Lung microvascular endothelial cell (primary cell): ENCODE data around the gene NPEPL1. TPM values are rescaled to one million over a fixed set of nuclear protein-coding genes. Genes with fewer than 3 reads are reported as not detected.
"Not testable (repeated sequence)": the region's sequence is repeated elsewhere in the genome, so short reads cannot be mapped to it uniquely, and the experiment has no call there.

Source experiments
- DNase-seq, 2 donors: peaks; one replicate each; pipeline versions ENCODE4 v3.0.0 to v3.0.0-alpha.2; 2010; ENCODE audit warnings: low read depth in 2 of 2
- total RNA-seq: library from RNA; depleted of rRNA; stranded (reverse); fragments of >200 nt; gene quantifications from 2 replicates; pipeline ENCODE4 v1.2.1, GENCODE V29; 2014

The NPEPL1 gene
- 17.9 and 19.2 TPM in 2 replicates for total RNA-seq

DNA sequence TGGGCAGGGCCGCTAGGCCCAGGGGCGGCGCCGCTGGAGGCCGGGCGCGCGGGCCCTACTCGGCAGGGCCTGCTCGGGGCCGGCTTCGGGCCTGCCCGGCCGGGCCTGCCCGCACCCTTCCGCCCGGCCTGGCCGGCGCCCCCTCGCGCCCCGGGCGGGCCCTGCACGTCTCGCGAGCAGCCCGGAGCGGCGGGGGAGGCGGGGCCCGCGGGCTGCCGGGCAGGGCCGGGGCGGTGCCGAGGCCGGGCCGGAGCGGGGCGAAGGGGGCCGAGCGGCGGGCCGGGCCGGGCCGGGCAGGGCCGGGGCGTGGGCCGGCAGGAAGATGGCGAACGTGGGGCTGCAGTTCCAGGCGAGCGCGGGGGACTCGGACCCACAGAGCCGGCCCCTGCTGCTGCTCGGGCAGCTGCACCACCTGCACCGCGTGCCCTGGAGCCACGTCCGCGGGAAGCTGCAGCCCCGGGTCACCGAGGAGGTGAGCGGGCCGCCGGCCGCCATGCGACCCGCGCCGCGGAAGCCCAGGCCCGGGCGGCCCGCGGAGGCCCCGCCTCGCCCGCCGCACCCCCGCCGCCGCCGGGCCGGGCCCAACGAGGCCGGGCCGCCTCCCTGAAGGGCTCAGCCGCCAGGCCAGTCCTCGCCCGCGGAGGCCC is at the start of gene NPEPL1:
Gene NPEPL1 (plus strand): TSS at position 222 of the 647 bp plus-strand sequence. CDS start 101 bp downstream, at position 323.
- peak; percentile 81 to 86 for DNase-seq

DNA sequence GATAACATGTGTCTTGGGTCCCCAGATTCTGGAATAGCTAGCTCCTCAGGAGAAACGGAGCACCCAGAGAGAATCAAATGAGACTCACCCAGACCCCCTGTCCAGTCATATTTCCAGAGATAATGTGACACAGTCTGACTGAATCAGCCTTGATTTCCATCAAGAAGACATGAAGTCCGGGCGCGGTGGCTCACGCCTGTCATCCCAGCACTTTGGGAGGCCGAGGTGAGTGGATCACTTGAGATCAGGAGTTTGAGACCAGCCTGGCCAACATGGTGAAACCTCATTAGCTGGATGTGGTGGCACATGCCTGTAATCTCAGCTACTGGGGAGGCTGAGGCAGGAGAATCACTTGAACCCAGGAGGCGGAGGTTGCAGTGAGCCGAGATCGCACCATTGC is 49.7 kb upstream of the NPEPL1 start:
- not testable (repeated sequence) for DNase-seq

GRCh38 chr20:58645412-58645968 is 47.1 kb upstream of the NPEPL1 start:
- peak; percentile 91 to 92 for DNase-seq

DNA sequence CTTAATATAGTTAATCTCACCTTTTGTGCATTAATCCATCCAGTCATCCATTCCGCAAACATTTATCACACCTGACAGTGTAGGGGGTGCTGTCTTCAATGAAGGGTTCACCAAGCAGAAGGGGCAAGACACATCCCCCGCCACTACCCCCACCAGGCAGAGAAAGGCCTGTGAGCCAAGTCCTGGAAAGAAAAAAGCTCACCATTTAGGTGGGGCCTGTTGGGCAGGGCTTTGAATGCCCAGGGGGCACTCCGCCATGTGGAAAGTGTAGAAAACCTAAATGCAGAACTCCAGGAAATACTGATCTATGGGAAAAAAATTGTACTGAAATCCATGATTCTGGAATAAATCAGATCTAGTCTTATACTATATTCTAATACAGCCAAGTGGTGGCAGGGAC is 46.3 kb upstream of the NPEPL1 start:
- no peak for DNase-seq

DNA sequence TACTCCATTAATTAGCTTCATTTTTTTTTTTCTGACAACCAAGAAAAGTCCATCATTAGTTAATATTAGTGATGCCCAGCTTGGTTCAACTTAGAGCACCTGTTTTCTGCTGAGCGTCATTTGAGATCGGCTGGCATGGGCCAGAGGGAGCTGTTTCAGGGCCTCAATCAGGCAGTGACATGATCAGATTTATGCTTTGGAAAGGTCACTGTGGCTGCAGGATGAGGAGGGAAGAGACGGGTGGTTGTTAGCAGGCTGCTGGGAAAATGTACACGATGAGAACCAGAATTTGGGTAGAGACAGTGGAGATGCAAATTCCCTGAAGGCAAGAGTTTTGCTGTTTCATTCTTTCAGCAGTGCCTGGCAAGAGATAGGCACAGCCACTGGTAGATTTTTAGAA is 45.9 kb upstream of the NPEPL1 start:
- DNase-seq, result no peak

- DNase-seq, result no peak
Measured at GRCh38 chr20:58647162-58647795, 45.3 kb upstream of the NPEPL1 start.

DNA sequence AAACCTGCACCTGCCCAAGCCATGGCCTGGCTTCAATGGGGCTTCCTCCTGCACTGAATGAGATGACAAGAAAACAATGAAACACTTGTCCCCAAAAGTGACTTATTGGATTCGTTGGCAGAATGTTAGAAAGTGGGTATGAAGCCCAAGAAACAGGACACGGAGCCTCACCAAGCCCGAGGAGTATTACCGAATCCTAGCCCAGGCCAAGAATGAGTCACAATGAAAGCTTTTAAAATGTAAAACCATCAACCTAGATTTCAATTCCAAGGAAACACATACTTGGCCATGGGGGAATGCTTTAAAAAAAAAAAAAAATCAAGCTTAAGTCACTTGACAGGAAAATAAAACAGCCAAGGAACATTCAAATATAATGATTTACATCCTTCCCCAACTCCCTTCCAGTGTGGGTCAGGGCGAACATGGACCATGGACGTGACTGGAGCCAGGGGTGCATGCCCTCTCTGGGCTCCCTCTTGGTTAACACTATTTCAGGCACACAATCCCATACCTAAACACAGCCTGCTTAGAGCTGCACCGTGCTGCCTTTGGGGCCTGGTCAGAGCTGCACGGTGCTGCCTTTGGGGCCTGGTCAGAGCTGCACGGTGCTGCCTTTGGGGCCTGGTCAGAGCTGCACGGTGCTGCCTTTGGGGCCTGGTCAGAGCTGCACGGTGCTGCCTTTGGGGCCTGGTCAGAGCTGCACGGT is 44.7 kb upstream of the NPEPL1 start:
- peak in 1 of 2 donors; percentile 89 for DNase-seq

GRCh38 chr20:58648502-58648825 is 44.1 kb upstream of the NPEPL1 start:
- not testable (repeated sequence) for DNase-seq

DNA sequence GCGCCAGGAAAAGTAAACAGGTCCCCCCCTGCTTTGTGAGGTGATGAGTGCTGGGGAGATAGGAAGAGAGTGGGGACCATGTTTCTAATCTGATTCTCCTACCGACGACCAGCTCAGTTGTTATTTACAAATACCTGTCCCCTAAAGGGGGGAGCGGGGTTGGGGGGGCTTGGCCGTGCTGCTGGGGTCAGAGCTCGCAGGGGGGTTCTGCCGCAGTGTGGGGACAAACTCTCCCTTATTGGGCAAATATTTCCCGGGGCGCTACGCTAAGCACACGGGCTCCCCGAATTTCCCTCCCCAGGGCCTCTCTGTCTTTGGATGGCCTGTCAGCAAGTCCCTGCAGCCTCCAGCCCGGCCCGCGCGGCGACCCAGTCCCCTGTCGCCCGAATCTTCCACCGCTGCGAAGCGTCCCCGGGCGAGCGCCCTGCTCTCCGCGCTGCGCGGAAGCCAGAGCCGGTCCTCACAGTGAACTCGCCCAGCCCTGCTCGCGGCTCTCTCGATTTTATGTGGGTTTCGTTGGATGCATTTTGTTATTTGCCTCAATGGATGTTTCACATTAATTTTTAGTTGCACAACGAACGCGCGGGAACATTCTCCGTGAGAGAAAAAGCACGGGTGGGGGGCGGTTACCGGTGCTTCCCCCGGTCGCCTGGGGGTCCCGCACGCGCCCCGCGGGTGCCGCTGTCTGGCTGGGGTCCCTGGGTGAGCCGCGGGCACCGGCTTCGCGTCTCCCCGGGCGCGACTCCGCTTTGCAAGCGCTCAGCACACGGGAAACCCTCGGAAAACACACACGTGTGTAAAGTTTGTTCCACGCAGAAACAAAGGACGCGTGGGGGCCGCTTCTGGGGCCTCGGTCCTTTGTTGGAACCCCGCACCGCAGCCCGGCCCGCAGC is 43.1 kb upstream of the NPEPL1 start:
- DNase-seq, result peak in 1 of 2 donors; percentile 30

GRCh38 chr20:58650181-58650775 is 42.3 kb upstream of the NPEPL1 start:
- peak in 1 of 2 donors; percentile 29 for DNase-seq

GRCh38 chr20:58650776-58651558 is 41.6 kb upstream of the NPEPL1 start, which contains the start of gene STX16:
STX16 (plus strand) TSS chr20:58651283; CDS start chr20:58652007, 724 bp downstream.
- DNase-seq, result peak; percentile 93 to 94

DNA sequence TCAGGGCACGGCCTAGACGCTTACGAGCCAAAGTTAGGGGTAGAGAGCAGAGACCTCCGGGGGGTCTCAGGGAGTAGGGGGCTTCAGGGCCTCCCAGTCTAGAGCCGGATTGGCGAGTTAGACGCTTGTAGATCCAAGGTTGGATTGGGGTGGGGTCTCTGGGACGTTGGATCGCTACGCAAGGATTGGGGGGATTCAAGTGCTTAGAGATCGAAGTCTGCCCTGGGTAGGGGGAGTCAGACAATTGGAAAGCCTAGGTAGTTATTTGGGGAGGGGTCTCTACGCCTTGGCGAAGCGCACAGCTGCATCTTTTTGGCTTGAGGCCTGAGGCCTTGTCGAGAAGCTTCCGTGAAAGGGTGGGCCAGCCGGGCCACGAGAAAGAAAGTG is 41.0 kb upstream of the NPEPL1 start:
- no peak for DNase-seq

GRCh38 chr20:58651946-58652605 is 40.5 kb upstream of the NPEPL1 start:
- DNase-seq, result peak; percentile 85

GRCh38 chr20:58652606-58653294 is 39.9 kb upstream of the NPEPL1 start:
- DNase-seq, result peak; percentile 30 to 38

- DNase-seq, result no peak
Measured at GRCh38 chr20:58654337-58654736, 38.3 kb upstream of the NPEPL1 start.

GRCh38 chr20:58655328-58656107 is 37.1 kb upstream of the NPEPL1 start:
- no peak for DNase-seq

DNA sequence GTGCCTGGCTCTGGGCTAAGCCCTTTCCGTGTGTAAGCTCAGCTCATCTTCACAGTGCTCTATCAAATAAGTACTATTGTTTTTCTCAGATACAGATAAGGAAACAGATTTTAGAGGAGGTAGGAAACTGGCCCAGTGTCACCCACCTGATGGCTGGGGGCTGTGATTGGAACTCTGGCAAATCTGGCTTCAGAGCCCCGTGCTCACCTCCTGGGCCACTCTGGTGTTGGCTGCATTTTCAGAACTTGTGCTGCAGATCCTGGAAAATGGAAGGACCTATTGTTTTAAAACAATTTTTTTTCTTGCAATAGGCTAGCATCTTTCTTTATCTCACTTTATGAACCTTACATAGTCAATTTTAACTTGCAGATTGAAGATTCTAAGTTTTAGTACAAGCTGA is 35.8 kb upstream of the NPEPL1 start:
- no peak for DNase-seq

DNA sequence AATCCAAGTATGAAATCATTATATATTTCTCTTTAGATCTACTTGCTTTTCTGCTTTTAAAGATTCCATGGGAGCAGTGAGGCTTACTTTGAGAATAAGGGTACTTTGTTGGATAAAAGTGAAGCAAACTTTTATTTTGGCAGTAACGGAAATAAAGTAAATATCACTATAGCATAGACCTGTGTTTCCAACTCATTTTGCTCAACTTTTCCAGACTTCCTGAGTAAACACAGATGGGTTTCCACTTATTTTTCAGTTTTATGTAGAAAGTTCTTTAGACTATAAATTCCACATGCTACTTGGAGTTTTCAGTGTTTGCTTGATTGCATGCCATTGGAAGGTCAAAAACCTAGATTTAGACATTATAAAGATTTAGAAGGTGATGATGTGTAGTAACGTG is 35.3 kb upstream of the NPEPL1 start:
- DNase-seq, result no peak
